Liver (tissue), 9 donors: ENCODE results near the gene DYSF. TPM values are rescaled to one million over a fixed set of nuclear protein-coding genes. Genes with fewer than 3 reads are reported as not detected.

ENCODE experiments used
- DNase-seq: peaks from one replicate; pipeline ENCODE4 v3.0.0-alpha.2; 2017; ENCODE audit warnings: low spot score
- H3K27ac ChIP-seq, 2 donors: one replicate each; pipeline ENCODE4 v1.7.0; 2013; ENCODE audit warnings: inconsistent platforms in 2 of 2, low read length in 2 of 2, control low read depth in 1 of 2, low read depth in 1 of 2, mild to moderate bottlenecking in 1 of 2
- H3K27me3 ChIP-seq, 4 donors: one replicate each; pipeline versions ENCODE4 v1.6.1 to v1.7.0; 2013; ENCODE audit warnings: low read length in 3 of 4, inconsistent platforms in 1 of 4, mild to moderate bottlenecking in 1 of 4, moderate library complexity in 1 of 4; ENCODE audit not compliant: control insufficient read depth in 4 of 4, insufficient read depth in 4 of 4
- H3K36me3 ChIP-seq, 4 donors: one replicate each; pipeline versions ENCODE4 v1.6.1 to v1.7.0; 2013; ENCODE audit warnings: low read length in 3 of 4, mild to moderate bottlenecking in 3 of 4, low read depth in 1 of 4, moderate library complexity in 1 of 4; ENCODE audit not compliant: control insufficient read depth in 4 of 4, insufficient read depth in 3 of 4
- H3K4me1 ChIP-seq, 4 donors: one replicate each; pipeline versions ENCODE4 v1.6.1 to v1.7.0; 2013; ENCODE audit warnings: low read length in 3 of 4, mild to moderate bottlenecking in 3 of 4, moderate library complexity in 1 of 4; ENCODE audit not compliant: control insufficient read depth in 4 of 4, insufficient read depth in 4 of 4
- H3K4me3 ChIP-seq, 3 donors: one replicate each; pipeline versions ENCODE4 v1.6.1 to v1.7.0; 2013; ENCODE audit warnings: low read length in 3 of 3, control low read depth in 1 of 3, low read depth in 1 of 3, mild to moderate bottlenecking in 1 of 3
- H3K9ac ChIP-seq, 2 donors: one replicate each; pipeline ENCODE4 v1.7.0; 2013; ENCODE audit warnings: low read length in 2 of 2, mild to moderate bottlenecking in 2 of 2, moderate library complexity in 2 of 2, control low read depth in 1 of 2, low read depth in 1 of 2
- H3K9me3 ChIP-seq, 4 donors: one replicate each; pipeline versions ENCODE4 v1.6.1 to v1.7.0; 2013; ENCODE audit warnings: low read length in 3 of 4; ENCODE audit not compliant: control insufficient read depth in 4 of 4
- ATF3 ChIP-seq: IDR thresholded peaks from 2 replicates; pipeline ENCODE4 v1.6.1; 2016; ENCODE audit warnings: antibody characterized with exemption
- CTCF ChIP-seq: fragments of 150-350 bp; IDR thresholded peaks from 2 replicates; pipeline ENCODE4 v1.5.1; 2017; ENCODE audit warnings: improper control_type of control experiment, low read depth, low read length; ENCODE audit not compliant: missing input control
- FOXA1 ChIP-seq: IDR thresholded peaks from 2 replicates; pipeline ENCODE4 v1.6.1; 2016; ENCODE audit warnings: antibody characterized with exemption
- FOXA2 ChIP-seq: IDR thresholded peaks from 2 replicates; pipeline ENCODE4 v1.6.1; 2016; ENCODE audit warnings: antibody characterized with exemption
- GABPA ChIP-seq, 2 donors: IDR thresholded peaks in 1 of 2; conservative IDR thresholded peaks in 1 of 2; 2 replicates each; pipeline ENCODE4 v1.6.1; 2016; ENCODE audit warnings: antibody characterized with exemption in 2 of 2, mild to moderate bottlenecking in 1 of 2, moderate library complexity in 1 of 2
- HNF4A ChIP-seq, 2 donors: conservative IDR thresholded peaks; 2 replicates each; pipeline ENCODE4 v1.6.1; 2016; ENCODE audit warnings: antibody characterized with exemption in 2 of 2, mild to moderate bottlenecking in 2 of 2
- JUND ChIP-seq, 2 donors: IDR thresholded peaks; 2 replicates each; pipeline ENCODE4 v1.6.1; 2016; ENCODE audit warnings: antibody characterized with exemption in 2 of 2
- MAX ChIP-seq: IDR thresholded peaks from 2 replicates; pipeline ENCODE4 v1.6.1; 2016; ENCODE audit warnings: antibody characterized with exemption
- NR2F2 ChIP-seq: IDR thresholded peaks from 2 replicates; pipeline ENCODE4 v1.6.1; 2016; ENCODE audit warnings: antibody characterized with exemption
- RAD21 ChIP-seq, 2 donors: IDR thresholded peaks; 2 replicates each; pipeline ENCODE4 v1.6.1; 2016; ENCODE audit warnings: antibody characterized with exemption in 2 of 2, mild to moderate bottlenecking in 2 of 2
- REST ChIP-seq: IDR thresholded peaks from 2 replicates; pipeline ENCODE4 v1.6.1; 2016; ENCODE audit warnings: antibody characterized with exemption, mild to moderate bottlenecking
- RXRA ChIP-seq, 2 donors: IDR thresholded peaks; 2 replicates each; pipeline ENCODE4 v1.6.1; 2017 to 2018; ENCODE audit warnings: antibody characterized with exemption in 2 of 2, mild to moderate bottlenecking in 1 of 2
- SP1 ChIP-seq: IDR thresholded peaks from 2 replicates; pipeline ENCODE4 v1.6.1; 2018; ENCODE audit warnings: antibody characterized with exemption, mild to moderate bottlenecking
- TAF1 ChIP-seq: conservative IDR thresholded peaks from 2 replicates; pipeline ENCODE4 v1.6.1; 2016; ENCODE audit warnings: antibody characterized with exemption, mild to moderate bottlenecking
- YY1 ChIP-seq: IDR thresholded peaks from 2 replicates; pipeline ENCODE4 v1.6.1; 2016; ENCODE audit warnings: antibody characterized with exemption, mild to moderate bottlenecking
- ZBTB33 ChIP-seq: IDR thresholded peaks from 2 replicates; pipeline ENCODE4 v1.6.1; 2016; ENCODE audit warnings: antibody characterized with exemption
- WGBS: extraction: QIAGEN DNeasy Blood & Tissue Kit; methylation state at CpG from one replicate; pipeline ENCODE4 v1.1.7; 2013; 5-methylcytosine and 5-hydroxymethylcytosine counted together
- polyA plus RNA-seq, 2 donors: library from polyadenylated mRNA; stranded (reverse) in 1 of 2; unstranded in 1 of 2; fragments of 200-250 nt in 1 of 2; fragments of >200 nt in 1 of 2; fragmentation: Nextera tagmentation in 1 of 2; extraction: Ambion mirVana in 1 of 2; gene quantifications; one replicate each; pipeline versions ENCODE4 v1.2.1 to v1.2.3, GENCODE V29; 2013 to 2015
- total RNA-seq, 2 donors: library from RNA; depleted of rRNA; stranded (reverse); fragments of >200 nt; gene quantifications; one replicate each; pipeline ENCODE4 v1.2.3, GENCODE V29; 2014
- donor health status: healthy.
- donor health status: healthy.
- donor health status: healthy.
- donor health status: healthy.
- donor health status: healthy.

The DYSF gene
- total and polyA plus RNA-seq, 4 donors = 8.5 to 20.8 (median 13.6) TPM

- no peak overlapping the region for H3K9ac ChIP-seq
- 94% methylated on average over 14 of the region's 14 CpGs for WGBS
- no peaks in the 10 kb centered on the region for H3K9me3 ChIP-seq
- no peak for DNase-seq
- TF ChIP-seq YY1 (no peak), ATF3 (no peak), ZBTB33 (no peak), MAX (no peak)
- H3K36me3 ChIP-seq = peaks cover 6 to 48% (median 24%) of the 10 kb centered on the region in 4 donors
- H3K4me1 ChIP-seq = no peaks in the 10 kb centered on the region
- no peak overlapping the region for H3K4me3 ChIP-seq
- H3K27ac ChIP-seq = no peak overlapping the region
- H3K27me3 ChIP-seq = no peaks in the 10 kb centered on the region
These were observed 114.7 kb downstream of the DYSF start for GRCh38 chr2:71568103-71568502.

- Histone ChIP-seq H3K36me3 (peaks cover 10 to 41% (median 21%) of the 10 kb centered on the region in 4 donors), H3K4me3 (no peak overlapping the region), H3K9ac (no peak overlapping the region), H3K27ac (no peak overlapping the region), H3K27me3 (no peaks in the 10 kb centered on the region), H3K9me3 (no peaks in the 10 kb centered on the region), H3K4me1 (no peaks in the 10 kb centered on the region)
- DNase-seq = no peak
- WGBS = 94% methylated on average over 10 of the region's 10 CpGs
- TF ChIP-seq NR2F2 (no peak), FOXA2 (no peak), CTCF (no peak), REST (no peak), JUND (IDR thresholded peaks at IDR 0.05) (no peak), ATF3 (no peak), RXRA (IDR thresholded peaks at IDR 0.05) (no peak), ZBTB33 (no peak), MAX (no peak), TAF1 (no peak), GABPA (IDR thresholded peaks at IDR 0.05 in 1 of 2, conservative IDR thresholded peaks at IDR 0.05 in 1 of 2) (no peak), SP1 (no peak), RAD21 (IDR thresholded peaks at IDR 0.05) (no peak), HNF4A (conservative IDR thresholded peaks at IDR 0.05) (no peak), YY1 (no peak), FOXA1 (no peak)
These were observed 117.2 kb downstream of the DYSF start for GRCh38 chr2:71570511-71570910.
